Type B pancreatic cell (in vitro differentiated cells): ENCODE data around the gene COL4A4. TPM values are rescaled to one million over a fixed set of nuclear protein-coding genes. Genes with fewer than 3 reads are reported as not detected.

ENCODE experiments used
- DNase-seq: peaks from one replicate; pipeline ENCODE4 v3.0.0; 2021; ENCODE audit warnings: mixed read lengths; ENCODE audit not compliant: unreplicated experiment; ENCODE audit errors: extremely low spot score
- H3K27ac Mint-ChIP-seq: 2 replicates; pipeline ENCODE4 v1.8.0; 2021; ENCODE audit warnings: mild to moderate bottlenecking, mixed read lengths
- H3K27me3 Mint-ChIP-seq: 2 replicates; pipeline ENCODE4 v1.8.0; 2021; ENCODE audit warnings: mixed read lengths
- H3K36me3 Mint-ChIP-seq: 2 replicates; pipeline ENCODE4 v1.8.0; 2021; ENCODE audit warnings: mixed read lengths
- H3K4me1 Mint-ChIP-seq: one replicate; pipeline ENCODE4 v1.8.0; 2021; ENCODE audit warnings: mixed read lengths; ENCODE audit not compliant: unreplicated experiment
- H3K4me3 Mint-ChIP-seq: 2 replicates; pipeline ENCODE4 v1.8.0; 2021; ENCODE audit warnings: mild to moderate bottlenecking, mixed read lengths
- H3K9me3 Mint-ChIP-seq: 2 replicates; pipeline ENCODE4 v1.8.0; 2021; ENCODE audit warnings: mixed read lengths
- CTCF ChIP-seq: fragments of 200-600 bp; sonication (generic); conservative IDR thresholded peaks from 2 replicates; pipeline ENCODE4 v1.5.0; 2021; ENCODE audit warnings: antibody characterized with exemption, mild to moderate bottlenecking
- long read RNA-seq: library from polyadenylated mRNA; unstranded; transcript quantifications from one replicate; pipeline ENCODE4 v2.0.0, GENCODE V29; 2020
- total RNA-seq: library from RNA; stranded (reverse); gene quantifications from 2 replicates; pipeline ENCODE4 v1.2.1, GENCODE V29; 2021; ENCODE audit warnings: low replicate concordance

Gene COL4A4
- total RNA-seq: 1.1 and 1.9 TPM in 2 replicates
- long read RNA-seq, partial matches to known transcripts: 0 of 4 reads
- long read RNA-seq, other reads (novel, unspliced or antisense): 4 of 4 reads

GRCh38 chr2:227163998-227164762 lies at the start of gene COL4A4, which contains the start of gene COL4A3:
Gene COL4A4 (minus strand): TSS chr2:227164205. CDS start chr2:227147483, 16,722 bp downstream.
Gene COL4A3 (plus strand): TSS chr2:227164624. CDS start chr2:227164727, 103 bp downstream.
- H3K9me3 Mint-ChIP-seq: peaks cover under 1% of the 10 kb centered on the region
- no peaks in the 10 kb centered on the region for H3K36me3 Mint-ChIP-seq
- TF ChIP-seq CTCF: no peak
- peak within 1 kb of the TSS; percentile 82 for H3K4me3 Mint-ChIP-seq
- peaks cover 87% of the 10 kb centered on the region for H3K27me3 Mint-ChIP-seq
- H3K4me1 Mint-ChIP-seq: peaks cover 3% of the 10 kb centered on the region
- no peak for DNase-seq
- H3K27ac Mint-ChIP-seq: no peak within 1 kb of the TSS

- DNase-seq: no peak
- TF ChIP-seq CTCF: no peak
- H3K27me3 Mint-ChIP-seq: peaks cover 27% of the 10 kb centered on the region
Observed at GRCh38 chr2:227207573-227207972, 43.6 kb upstream of the COL4A4 start.

GRCh38 chr2:227206406-227206805 lies 42.4 kb upstream of the COL4A4 start:
- Mint-ChIP-seq H3K4me1 (no peaks in the 10 kb centered on the region), H3K9me3 (no peaks in the 10 kb centered on the region), H3K36me3 (no peaks in the 10 kb centered on the region), H3K27me3 (peaks cover 27% of the 10 kb centered on the region), H3K27ac (no peak overlapping the region), H3K4me3 (no peak overlapping the region)
- DNase-seq: no peak
- TF ChIP-seq CTCF: no peak

More at GRCh38 chr2:227207573-227207972, 43.6 kb upstream of the COL4A4 start:
- Mint-ChIP-seq H3K36me3 (no peaks in the 10 kb centered on the region), H3K4me3 (no peak overlapping the region), H3K4me1 (no peaks in the 10 kb centered on the region), H3K9me3 (no peaks in the 10 kb centered on the region), H3K27ac (no peak overlapping the region)

GRCh38 chr2:227205701-227206100 lies 41.7 kb upstream of the COL4A4 start:
- no peaks in the 10 kb centered on the region for H3K4me1 Mint-ChIP-seq
- TF ChIP-seq CTCF: no peak
- no peak overlapping the region for H3K4me3 Mint-ChIP-seq
- H3K9me3 Mint-ChIP-seq: no peaks in the 10 kb centered on the region
- no peak for DNase-seq
- peaks cover 27% of the 10 kb centered on the region for H3K27me3 Mint-ChIP-seq
- H3K36me3 Mint-ChIP-seq: no peaks in the 10 kb centered on the region
- no peak overlapping the region for H3K27ac Mint-ChIP-seq

GRCh38 chr2:227204452-227204851 lies 40.4 kb upstream of the COL4A4 start:
- H3K9me3 Mint-ChIP-seq: no peaks in the 10 kb centered on the region

More at GRCh38 chr2:227204452-227204851, 40.4 kb upstream of the COL4A4 start:
- TF ChIP-seq CTCF: no peak
- H3K27me3 Mint-ChIP-seq: peaks cover 26% of the 10 kb centered on the region
- no peaks in the 10 kb centered on the region for H3K36me3 Mint-ChIP-seq
- H3K4me3 Mint-ChIP-seq: no peak overlapping the region
- H3K27ac Mint-ChIP-seq: no peak overlapping the region
- H3K4me1 Mint-ChIP-seq: no peaks in the 10 kb centered on the region
- no peak for DNase-seq
